ENCODE data around the gene LCE3D.
A peak's percentile ranks its signal among the peaks of the same experiment; 100 is the strongest.
"Not testable (repeated sequence)": the region's sequence is repeated elsewhere in the genome, so short reads cannot be mapped to it uniquely, and the experiment has no call there.

LCE3D gene, protein sequence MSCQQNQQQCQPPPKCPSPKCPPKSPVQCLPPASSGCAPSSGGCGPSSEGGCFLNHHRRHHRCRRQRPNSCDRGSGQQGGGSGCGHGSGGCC

DNA sequence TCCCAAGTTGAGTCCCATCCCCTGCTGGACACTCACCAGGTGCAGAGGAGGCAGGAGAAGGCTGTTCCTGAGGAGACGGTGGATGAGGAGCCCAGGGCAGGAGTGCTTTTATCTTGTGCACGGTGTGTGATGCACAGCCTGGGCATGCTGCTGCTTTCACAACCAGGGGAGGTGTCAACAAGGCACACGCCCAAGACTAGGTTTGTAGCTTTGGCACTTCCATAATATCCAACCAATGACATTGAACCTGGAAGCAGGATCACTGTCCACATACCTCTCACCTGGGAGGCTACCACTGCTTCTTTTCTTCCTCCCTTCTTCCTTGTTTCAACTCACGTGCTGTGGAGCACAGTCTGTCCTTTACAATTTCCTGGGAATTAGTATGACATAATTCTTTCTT lies at the start of gene LCE3D:
Gene LCE3D (minus strand): TSS at position 84 of the 400 bp plus-strand sequence. CDS start 580 bp downstream, outside the sequence.
- no peak for DNase-seq

- DNase-seq = no peak
Observed at GRCh38 chr1:152626744-152627143, 46.4 kb upstream of the LCE3D start.

DNA sequence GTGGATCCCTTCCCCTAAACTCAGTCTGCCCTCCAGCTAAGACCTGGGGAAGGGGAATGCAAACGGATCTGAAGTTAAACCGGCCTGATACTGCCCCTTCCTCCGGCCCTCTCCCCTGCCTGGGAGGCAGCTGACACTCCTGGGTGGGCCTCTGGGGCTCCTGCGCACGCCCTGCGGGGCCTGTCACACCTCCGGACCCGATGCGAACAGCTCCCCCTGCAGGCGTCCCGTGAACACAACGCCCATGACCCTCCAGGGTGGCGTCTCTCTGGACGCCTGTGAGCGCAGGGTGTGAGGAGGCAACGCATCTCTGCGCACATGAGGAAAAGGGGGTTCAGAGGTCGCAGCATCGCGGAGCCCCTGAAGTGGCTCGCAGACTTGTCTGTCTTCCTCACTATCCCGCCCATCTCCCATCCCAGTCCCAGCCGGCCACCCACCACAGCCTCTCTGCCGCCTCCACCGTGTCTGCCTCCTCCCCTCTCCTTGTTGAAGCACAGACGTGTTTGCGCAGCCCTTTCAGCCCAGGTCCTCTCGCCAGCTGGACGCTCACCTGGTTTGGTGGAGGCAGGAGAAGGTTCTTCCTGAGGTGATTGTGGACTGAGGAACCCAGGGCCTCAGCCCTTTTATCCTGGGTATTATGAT lies 43.0 kb upstream of the LCE3D start:
- peak; percentile 8 for DNase-seq

DNA sequence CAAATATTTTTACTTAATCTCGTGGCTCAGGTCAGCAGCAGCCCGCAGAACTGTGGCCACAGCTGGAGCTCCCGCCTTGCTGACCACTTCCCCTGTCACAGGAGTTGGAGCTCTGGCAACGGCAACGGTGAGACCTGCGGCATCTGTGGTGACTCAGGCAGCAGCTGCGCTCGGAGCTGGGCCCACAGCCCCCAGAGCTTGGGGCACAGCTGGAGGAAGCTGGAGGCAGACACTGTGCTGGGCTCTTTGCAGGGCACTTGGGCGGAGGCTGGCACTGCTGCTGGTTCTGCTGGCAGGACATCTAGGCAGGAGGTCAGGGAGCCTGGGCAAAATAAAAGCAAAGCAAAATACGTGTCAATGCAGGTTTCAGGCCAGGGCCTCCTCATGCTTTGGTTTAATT lies 42.5 kb upstream of the LCE3D start, which contains the start of gene LCE3A:
Gene LCE3A (minus strand): TSS at position 301 of the 400 bp plus-strand sequence. CDS start 0 bp downstream, at position 301.
- DNase-seq = no peak

GRCh38 chr1:152621993-152622392 lies 41.7 kb upstream of the LCE3D start:
- no peak for DNase-seq

- DNase-seq = no peak
Observed at GRCh38 chr1:152613511-152613910, 33.2 kb upstream of the LCE3D start, which contains the start of gene LCE3B. LCE3B (plus strand) TSS chr1:152613811; CDS start chr1:152613811, 0 bp downstream.

DNA sequence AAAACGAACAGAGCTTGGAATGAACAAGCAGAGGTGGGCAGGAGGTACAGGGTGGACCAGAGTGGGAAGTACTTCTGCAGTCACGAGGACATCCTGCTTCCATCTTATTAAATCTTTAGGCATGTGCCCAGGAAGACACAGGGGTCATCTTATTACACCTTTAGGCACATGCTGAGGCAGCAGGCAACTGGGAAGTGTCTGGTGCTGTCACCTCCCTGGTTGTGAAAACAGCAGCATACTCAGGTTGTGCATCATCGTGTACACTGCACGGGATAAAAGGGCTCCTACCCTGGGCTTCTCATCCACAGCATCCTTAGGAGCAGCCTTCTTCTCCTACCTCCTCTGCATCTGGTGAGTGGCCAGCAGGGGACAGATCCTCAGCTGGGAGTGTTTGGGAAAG lies 19.6 kb upstream of the LCE3D start, which contains the start of gene LCE3C:
Gene LCE3C (plus strand): TSS at position 301 of the 400 bp plus-strand sequence. CDS start 498 bp downstream, outside the sequence.
- DNase-seq = no peak

GRCh38 chr1:152596986-152597385 lies 16.7 kb upstream of the LCE3D start:
- no peak for DNase-seq

GRCh38 chr1:152585586-152585985 lies 5.3 kb upstream of the LCE3D start:
- DNase-seq = no peak

DNA sequence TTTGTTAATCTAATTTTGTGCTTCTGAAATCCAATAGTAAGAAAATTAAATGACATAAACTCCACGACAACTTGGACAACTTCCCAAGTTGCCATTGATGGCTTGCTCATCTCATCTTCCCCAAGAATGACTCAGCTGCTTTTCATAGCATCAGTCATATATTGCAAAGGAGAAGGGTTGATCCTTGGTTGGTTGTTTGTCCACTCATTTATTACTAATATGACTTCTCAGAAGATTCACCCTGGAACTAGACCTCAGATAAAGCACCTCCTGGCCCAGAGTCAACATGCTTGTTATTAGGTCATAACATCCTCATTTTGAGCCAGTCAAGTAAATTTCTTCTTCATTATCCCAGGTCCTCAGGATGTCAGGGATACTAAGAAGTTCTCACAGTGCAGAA lies 2.3 kb upstream of the LCE3D start:
- DNase-seq = no peak

- not testable (repeated sequence) for DNase-seq
Observed at GRCh38 chr1:152579526-152579925, 790 bp downstream of the LCE3D start.

- peak; percentile 21 for DNase-seq
Observed at GRCh38 chr1:152577168-152577567, 3.1 kb downstream of the LCE3D start.

GRCh38 chr1:152566681-152567080 lies 13.6 kb downstream of the LCE3D start, which contains the start of gene LCE3E:
LCE3E (minus strand) TSS chr1:152566780; CDS start chr1:152566208, 572 bp downstream.
- no peak for DNase-seq

DNA sequence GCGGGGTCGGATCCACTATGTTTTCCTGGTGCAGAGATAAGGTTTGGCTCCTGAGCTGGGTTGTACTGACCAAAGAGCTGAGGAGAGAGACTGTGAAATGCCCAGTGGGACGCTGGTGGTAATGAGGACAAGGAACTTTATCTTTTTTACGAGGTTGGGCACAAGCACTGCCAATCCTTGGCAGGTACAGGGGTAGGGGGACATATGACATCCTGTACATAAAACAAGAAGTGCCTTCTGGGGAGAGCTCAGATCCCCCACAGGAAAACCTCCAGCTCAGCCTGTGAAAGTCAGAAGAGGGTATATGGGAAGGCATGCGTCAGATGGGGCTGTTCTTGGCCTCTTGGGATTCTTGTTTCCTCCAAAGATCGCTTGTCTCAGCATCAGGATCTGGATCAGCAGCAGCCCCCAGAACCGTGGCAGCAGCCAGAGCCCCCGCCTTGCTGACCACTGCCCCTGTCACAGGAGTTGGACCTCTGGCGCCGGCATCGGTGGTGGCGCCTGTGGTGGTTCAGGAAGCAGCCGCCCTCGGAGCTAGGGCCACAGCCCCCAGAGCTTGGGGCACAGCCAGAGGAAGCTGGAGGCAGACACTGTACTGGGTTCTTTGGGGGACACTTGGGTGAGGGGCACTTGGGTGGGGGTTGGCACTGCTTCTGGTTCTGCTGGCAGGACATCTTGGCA lies 14.6 kb downstream of the LCE3D start:
- no peak for DNase-seq

- no peak for DNase-seq
Observed at GRCh38 chr1:152565115-152565514, 15.2 kb downstream of the LCE3D start.

- DNase-seq = not testable (repeated sequence)
Observed at GRCh38 chr1:152548358-152548757, 32.0 kb downstream of the LCE3D start.

DNA sequence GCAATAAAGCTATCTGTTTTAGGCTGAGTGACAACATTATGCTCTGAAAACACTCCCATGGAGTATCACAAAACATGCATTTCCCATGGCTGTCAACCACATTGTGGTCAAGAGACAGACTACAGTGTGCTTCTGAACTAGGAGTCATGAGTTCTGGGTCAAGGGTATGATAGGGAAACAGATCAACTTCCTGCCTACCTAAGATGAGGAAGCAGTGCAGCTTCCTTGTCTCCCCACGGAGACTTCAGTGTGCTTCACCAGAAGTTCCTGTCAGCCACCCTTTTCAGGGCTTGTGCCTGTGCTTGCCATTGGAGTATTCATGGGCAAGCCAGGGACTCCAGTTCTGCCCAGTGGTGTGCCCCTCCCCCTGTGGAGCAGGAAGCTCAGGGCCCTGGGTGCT lies 33.6 kb downstream of the LCE3D start:
- DNase-seq = no peak

DNA sequence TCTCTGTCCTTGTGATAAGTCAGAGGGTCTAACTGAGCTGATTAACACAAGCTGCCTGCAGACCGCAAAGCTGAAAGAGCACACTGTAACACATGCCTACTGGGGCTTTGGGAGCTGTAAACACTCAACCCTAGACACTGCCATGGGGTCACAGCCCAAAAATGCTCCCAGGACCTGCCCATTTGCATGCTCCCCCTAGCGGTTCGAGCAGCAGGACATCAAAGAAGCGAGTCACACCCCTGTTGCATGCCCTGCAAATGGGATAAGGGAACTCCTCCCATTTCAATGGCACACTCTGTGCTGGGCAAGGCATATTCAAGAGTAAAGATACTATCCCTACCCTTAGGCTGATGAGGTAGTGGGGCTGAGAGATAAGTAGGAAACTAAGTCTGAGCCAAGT lies 36.5 kb downstream of the LCE3D start:
- DNase-seq = no peak

GRCh38 chr1:152539901-152540300 lies 40.4 kb downstream of the LCE3D start:
- no peak for DNase-seq

DNA sequence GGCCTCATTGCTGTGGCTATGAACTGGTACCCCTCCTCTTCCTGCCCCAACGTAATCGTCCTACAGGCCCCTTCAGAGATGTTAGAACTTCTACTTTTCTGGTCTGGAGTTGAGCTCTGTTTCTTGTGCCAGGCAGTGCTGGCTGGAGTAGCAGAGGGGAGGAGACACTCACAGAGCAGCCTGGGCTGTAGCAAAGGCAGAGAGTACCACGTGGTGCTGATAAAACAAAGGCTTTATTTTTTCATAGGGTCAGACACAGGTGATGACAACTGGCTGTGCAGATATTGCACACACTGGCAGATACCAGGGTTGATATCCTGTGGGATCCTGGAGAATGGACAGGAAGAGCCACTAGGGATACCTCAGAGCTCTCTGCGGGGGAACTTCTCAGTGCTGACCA lies 42.8 kb downstream of the LCE3D start:
- DNase-seq = no peak

- DNase-seq = no peak
Observed at GRCh38 chr1:152535774-152536173, 44.5 kb downstream of the LCE3D start.

GRCh38 chr1:152533327-152533938 lies 46.9 kb downstream of the LCE3D start:
- DNase-seq = peak; percentile 22

Measured in stimulated activated CD4-positive, alpha-beta T cell treated with anti-CD3 and anti-CD28 coated beads, Interleukin-1b, Interleukin-23, amount 100 ng/mL, for 48 hours (primary cell).